T47D (cell line): Measurements from ENCODE around the gene CIPC.

ENCODE experiments used
- DNase-seq, 2 experiments: peaks; one replicate each; pipeline versions ENCODE4 v3.0.0 to v3.0.0-alpha.2; 2011 to 2012; ENCODE audit warnings: low read depth in 1 of 2, low spot score in 1 of 2
- JUND ChIP-seq: IDR thresholded peaks from 2 replicates; pipeline ENCODE4 v1.6.1; 2012; ENCODE audit warnings: low read depth
- in situ Hi-C: cut with HindIII; loops from 2 replicates; pipeline ENCODE4 v1.10.0; 2016; ENCODE audit warnings: low sequenced_read_pairs, low pct_unique_long_range_greater_than_20kb

CIPC gene

GRCh38 chr14:77142005-77142800 lies 44.1 kb downstream of the CIPC start:
- DNase-seq: no peak
- in situ Hi-C loops: no loop called here
- no peak for TF ChIP-seq JUND

GRCh38 chr14:77143071-77143470 lies 45.0 kb downstream of the CIPC start:
- TF ChIP-seq JUND: no peak
- in situ Hi-C loops: no loop called here

GRCh38 chr14:77144412-77145115 lies 46.5 kb downstream of the CIPC start:
- no peak for TF ChIP-seq JUND
- in situ Hi-C loops: no loop called here
- no peak for DNase-seq

More at GRCh38 chr14:77143071-77143470, 45.0 kb downstream of the CIPC start:
- DNase-seq: no peak

GRCh38 chr14:77145975-77146740 lies 48.1 kb downstream of the CIPC start:
- in situ Hi-C loops: no loop called here
- DNase-seq: no peak
- no peak for TF ChIP-seq JUND

GRCh38 chr14:77148510-77149231 lies 50.6 kb downstream of the CIPC start:
- in situ Hi-C loops: no loop called here
- no peak for DNase-seq
- no peak for TF ChIP-seq JUND

- TF ChIP-seq JUND: no peak
- DNase-seq: peak in 1 of 2 experiments; percentile 43
- in situ Hi-C loops: no loop called here
Observed at GRCh38 chr14:77151245-77151644, 53.2 kb downstream of the CIPC start.

GRCh38 chr14:77151918-77152588 lies 54.0 kb downstream of the CIPC start:
- in situ Hi-C loops: no loop called here
- peak; percentile 64 to 79 for DNase-seq
- TF ChIP-seq JUND: no peak

GRCh38 chr14:77153802-77154201 lies 55.7 kb downstream of the CIPC start:
- in situ Hi-C loops: no loop called here
- no peak for DNase-seq
- TF ChIP-seq JUND: no peak

GRCh38 chr14:77154421-77154820 lies 56.4 kb downstream of the CIPC start:
- no peak for TF ChIP-seq JUND
- in situ Hi-C loops: no loop called here
- DNase-seq: no peak

- no peak for DNase-seq
- in situ Hi-C loops: no loop called here
- TF ChIP-seq JUND: no peak
Observed at GRCh38 chr14:77155083-77155482, 57.0 kb downstream of the CIPC start.

GRCh38 chr14:77157740-77158139 lies 59.7 kb downstream of the CIPC start:
- no peak for TF ChIP-seq JUND
- DNase-seq: no peak
- in situ Hi-C loops: no loop called here
